Femur (tissue), 1 donor: ENCODE measurements around the gene AMACR.

Source experiments
- DNase-seq: peaks from one replicate; pipeline ENCODE4 v3.0.0-alpha.2; 2017

AMACR gene

DNA sequence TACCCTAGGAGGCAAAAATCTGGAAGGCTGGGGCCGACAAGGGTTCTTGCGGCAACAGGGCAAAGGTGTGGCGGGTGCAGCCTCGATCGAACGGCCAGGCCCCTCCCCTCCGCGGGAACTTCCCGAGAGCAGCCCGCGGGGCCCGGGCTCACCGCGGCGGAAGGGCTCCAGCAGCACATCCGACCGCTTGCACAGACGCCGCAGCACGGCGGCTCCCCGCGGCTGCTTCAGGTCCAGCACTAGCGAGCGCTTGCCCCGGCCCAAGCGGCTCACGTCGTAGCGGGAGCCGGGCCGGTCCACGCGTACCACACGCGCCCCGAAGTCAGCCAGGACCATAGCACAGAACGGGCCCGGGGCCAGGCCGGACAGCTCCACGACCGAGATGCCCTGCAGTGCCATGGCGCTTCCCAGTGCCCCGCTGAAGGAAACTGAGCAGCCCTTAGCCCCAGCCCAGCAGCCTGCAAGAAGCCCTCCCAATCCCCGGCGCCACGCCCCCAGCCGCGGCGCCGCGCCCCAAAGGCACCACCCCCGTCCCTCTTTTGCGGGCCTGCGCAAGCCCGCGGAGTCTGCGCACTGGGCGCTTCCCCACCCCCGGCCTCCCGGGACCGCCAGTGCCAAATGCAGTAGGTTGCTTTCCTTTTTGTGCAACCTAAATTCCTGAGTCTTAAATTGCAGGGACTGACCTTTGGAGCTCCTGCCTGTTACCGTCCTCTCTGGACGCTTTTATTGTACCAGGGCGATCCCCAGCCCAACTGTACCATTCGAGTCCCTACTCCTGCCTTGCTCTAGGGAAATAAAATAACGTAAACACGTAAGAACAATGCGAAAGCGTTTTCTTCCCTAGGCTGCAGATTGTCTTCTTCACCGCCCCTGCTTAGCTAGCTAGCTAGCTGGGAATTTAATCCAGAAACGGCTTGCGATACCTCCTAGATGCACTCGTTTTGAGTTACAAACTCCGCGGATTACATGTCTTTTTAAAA lies at the start of gene AMACR:
Gene AMACR (minus strand): TSS at position 430 of the 980 bp plus-strand sequence. CDS start 31 bp downstream, at position 399.
- peak; percentile 98 for DNase-seq

DNA sequence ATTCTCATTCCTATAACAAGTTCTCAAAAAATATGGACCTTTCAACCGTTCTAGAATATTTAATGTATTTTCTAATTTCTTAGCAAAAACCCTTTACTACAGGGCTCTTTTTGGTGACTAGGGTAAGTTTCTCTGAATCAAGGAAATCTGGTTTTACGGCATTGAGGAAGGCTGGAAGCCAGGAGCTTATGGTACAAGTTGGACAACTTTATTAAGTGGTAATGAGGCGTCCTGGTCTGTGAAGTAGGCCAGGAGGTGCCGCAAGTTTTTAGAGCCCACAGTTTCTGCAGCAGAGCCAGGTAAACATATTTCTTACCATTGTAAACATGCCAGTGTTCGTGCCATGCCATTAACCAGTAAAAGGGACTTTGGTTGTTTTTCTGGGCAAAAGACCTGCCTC lies 49.7 kb upstream of the AMACR start:
- no peak for DNase-seq

- no peak for DNase-seq
These were observed 49.3 kb upstream of the AMACR start for GRCh38 chr5:34057118-34057517.

DNA sequence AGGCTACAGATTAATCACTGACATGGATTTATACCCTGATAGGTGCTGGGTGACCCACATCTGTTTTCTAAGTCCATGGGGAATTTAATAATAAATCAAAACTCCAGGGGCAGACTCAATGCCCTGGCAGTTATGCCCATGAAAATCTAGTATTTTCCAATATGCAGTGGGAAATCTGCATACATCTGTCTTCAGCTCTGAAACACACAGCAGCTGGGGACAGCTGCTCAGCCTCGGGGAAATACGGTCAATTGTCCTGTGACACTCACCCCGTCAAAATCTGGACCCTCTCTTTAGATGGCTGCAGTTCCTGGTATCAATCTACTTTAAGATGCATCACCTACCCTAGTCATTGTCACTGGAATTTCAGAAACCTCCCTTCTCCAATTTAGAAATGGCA lies 47.8 kb upstream of the AMACR start:
- no peak for DNase-seq

GRCh38 chr5:34054400-34054729 lies 46.5 kb upstream of the AMACR start:
- DNase-seq, result no peak

DNA sequence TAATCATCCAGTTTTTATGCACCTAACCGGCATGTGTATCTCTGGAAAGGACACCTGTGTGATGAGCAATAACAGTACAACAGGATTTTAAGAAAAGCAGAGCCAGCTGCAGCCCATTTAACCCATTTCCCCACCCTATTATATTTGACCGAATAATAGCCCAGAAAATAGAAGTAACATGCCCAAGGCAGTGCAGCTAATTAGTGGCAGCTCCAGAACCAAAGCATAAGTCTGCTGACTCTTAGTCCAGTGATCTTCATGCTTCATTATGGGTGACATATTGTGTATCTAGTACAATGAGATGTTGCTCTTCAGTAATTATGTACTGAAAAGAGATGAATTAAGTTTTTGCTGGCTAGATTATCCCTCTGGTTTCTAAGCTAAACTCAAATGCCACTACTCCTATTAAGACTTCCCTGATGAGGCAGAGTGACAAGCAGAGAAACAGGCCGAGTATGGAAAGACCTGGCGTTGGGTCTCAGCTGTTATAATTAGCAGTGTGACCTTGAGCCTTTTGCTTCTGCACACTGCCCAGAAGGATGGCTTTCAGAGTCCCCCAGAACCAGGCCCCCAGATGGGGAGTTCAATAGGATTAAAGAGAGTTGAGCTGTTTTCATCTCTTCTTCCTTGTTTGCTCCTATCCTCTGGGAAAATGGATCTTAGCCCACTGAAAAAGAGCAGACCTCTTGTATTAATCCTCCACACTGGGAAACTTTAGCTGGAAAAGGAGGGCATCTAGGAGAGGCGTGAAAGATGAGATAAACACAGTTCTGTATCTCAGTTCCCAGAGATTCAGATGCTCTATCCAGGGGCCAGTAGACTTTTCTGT lies 45.9 kb upstream of the AMACR start:
- DNase-seq, result no peak

DNA sequence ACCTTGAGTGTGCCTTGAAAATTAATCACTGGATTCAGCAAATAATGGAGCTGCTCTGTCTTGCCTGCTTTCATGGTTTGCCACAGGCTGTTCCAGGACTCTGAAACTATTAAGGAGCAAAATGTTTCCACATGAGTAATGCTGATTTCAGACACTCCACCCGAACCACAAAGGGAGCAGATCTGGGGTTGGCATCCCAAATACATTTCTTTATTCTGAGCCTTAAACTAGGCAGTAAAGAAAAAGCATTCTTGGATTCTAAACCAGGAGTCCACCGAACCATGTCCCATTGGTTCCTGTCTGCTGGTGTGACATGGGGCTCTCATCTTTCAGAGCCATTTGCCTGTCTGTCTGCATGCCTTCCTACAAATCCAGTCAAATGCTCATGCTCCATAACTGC lies 45.3 kb upstream of the AMACR start:
- DNase-seq, result peak; percentile 45

DNA sequence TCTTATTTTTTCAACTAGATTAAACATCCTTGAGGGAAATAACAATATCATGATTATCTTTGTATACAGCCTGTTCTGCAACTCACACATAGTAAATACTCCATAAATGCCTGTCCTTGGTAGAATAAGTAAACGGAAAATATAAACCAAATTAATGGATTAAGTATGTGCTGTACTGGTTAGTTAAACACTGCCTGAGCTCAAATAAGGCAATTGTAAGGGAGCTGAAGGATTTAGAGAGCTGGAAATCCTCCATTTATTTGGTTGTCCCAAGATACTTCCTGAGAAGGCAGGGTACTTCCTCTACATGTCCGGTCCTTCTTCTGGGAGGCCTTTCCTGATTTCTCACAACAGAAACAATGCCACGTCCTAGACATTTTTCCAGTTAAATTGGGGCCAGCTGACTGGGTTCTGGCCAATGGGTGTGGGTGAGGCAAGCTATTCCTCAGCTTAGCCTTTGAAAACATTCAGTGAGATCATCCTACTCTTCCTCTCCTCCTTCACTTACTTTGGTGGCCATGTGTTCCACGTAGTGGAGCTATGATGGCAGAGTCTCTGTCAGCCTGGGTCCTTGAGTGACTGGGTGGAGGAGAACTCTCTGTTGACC lies 43.6 kb upstream of the AMACR start:
- DNase-seq, result no peak

- no peak for DNase-seq
These were observed 40.1 kb upstream of the AMACR start for GRCh38 chr5:34047774-34048572.

- DNase-seq, result peak; percentile 40
These were observed 39.3 kb upstream of the AMACR start for GRCh38 chr5:34047143-34047542.

- no peak for DNase-seq
These were observed 38.1 kb upstream of the AMACR start for GRCh38 chr5:34045996-34046395.

DNA sequence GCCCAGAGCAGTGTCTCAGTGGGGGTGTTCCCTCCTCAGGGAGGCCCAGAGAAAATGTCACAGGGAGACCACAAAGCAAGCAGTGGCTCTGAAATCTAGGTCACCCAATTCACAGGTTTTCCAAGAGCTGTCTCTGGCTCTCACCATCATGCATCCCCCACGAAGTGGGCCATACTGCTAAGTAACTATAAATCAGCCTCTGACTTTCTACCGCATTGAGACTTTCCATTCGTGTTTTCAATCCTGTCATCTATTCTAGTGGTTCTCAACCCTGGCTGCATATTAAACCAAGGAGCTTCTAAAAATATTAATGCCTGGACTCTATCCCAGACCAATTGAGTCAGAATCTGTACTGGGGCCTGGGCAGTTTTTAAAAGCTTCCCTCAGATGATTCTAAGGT lies 37.2 kb upstream of the AMACR start:
- DNase-seq, result no peak

DNA sequence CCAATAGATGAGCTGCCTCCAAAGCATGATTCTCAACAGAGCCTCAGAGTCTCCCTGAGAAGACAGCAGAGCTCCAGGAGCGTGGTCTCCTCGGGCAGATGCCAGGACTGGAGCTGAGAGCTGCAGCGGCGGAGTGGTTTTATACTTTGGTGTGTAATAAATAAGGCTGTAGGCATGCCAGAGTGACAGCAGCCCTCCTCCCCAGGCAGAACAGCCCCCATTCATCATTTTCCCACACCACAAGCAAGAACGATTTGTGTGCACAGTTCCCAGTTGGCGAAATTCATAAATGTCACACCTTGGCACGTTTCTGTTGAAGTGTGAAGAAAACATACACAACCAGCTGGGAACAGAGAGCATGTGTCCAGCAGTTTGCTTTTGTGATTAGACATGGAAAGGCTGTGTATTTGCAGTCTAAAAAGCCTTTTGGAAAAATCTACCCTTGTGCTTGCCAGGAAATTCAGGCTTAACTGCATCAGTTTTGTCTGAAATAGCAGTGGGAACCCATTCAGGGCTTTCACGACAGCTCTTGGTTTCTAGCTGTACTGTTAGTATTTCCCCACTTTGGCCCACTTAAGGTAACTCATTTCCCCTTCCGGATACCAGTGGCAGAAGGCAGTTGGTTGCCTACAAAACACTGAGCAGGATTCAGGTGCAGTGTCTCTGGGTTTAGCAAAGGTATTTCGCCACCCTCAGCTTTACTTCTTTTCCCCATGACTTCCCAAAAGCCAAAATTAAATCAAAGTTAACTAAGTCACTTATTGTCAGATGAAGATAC lies 35.4 kb upstream of the AMACR start, which contains the start of gene C1QTNF3:
Gene C1QTNF3 (minus strand): TSS at position 115 of the 778 bp plus-strand sequence. CDS start 88 bp downstream, at position 27.
- peak; percentile 87 for DNase-seq

GRCh38 chr5:34042321-34042720 lies 34.5 kb upstream of the AMACR start:
- DNase-seq, result peak; percentile 63

DNA sequence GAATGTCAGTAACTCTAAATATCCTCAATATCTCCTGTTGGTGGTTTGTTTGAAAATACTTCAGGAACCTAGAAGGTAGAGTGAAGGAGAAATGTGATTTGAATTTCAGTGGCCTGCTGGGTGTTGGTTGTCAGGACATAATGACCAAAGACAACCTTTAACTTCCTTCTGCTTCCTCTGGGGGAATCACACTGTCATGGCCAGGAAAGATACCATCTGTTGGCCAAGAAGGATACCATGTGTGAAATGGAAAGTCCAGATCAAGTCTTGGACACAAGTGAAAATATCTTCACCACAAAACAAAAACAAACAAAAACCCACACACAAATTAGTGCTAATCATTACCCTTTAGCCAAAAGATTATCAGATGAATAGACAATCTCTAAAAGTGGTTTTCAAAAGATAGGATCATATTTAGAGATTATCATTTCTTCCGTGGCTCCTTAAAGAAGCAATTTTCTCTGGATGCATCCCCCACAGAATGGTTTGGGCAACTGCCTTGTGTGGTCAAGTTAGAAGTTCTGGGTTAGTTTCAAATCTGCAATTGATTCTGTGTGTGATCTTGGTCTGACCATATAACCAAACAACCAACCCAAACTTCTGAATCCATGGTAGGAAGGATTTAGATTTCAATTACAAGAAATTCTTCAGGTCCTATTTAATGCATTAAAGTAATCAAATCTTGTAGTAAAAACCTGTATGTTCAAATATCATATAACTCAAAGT lies 33.6 kb upstream of the AMACR start:
- no peak for DNase-seq

GRCh38 chr5:34040472-34040871 lies 32.6 kb upstream of the AMACR start:
- peak; percentile 38 for DNase-seq

- DNase-seq, result no peak
These were observed 31.7 kb upstream of the AMACR start for GRCh38 chr5:34039398-34040157.

DNA sequence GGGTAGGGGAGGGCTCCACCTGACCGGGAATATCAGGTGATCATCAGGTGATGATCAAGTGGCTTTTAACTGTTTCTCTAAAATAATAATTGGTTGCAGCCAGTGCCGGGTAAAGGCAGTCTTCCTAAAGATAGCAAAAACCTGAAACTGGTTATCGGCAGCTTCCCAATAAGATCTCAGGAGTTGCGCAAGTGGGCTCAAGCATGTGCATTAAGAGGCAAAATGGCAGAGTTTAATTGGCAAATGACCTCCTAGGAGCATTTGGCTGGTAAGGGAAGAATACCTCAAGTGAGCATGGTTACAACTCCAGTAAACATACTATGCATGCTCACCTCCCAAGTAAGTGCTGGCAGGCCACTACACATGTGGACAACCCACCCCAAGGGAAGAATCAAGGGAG lies 31.0 kb upstream of the AMACR start:
- DNase-seq, result no peak

DNA sequence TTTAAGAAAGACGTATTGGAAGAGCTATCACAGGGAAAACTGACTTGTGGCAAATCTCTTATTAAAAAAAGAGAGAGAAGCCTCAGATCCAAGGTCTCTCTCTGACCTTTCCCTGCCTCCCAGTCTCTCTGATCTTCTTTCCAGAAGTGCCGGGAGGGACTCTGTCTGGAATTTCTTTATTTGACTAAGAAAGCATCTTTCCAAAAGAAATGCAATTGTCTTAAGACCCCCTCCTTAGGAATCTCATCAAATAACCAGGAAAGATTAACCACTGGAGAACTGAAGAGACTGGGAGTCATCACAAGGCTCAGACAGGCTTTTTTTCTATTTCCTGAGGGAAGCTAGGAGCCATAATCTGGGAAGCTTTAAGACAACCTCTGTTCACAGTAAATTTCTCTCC lies 30.5 kb upstream of the AMACR start:
- no peak for DNase-seq

- DNase-seq, result no peak
These were observed 29.9 kb upstream of the AMACR start for GRCh38 chr5:34037726-34038125.
